H1 (cell line): ENCODE results near the gene SECISBP2. TPM values are rescaled to one million over a fixed set of nuclear protein-coding genes. Genes with fewer than 3 reads are reported as not detected.

Experiments used
- BRCA1 ChIP-seq: IDR thresholded peaks from 2 replicates; pipeline ENCODE4 v1.6.1; 2012; ENCODE audit warnings: low read depth, low read length, improper control_type of control experiment
- polyA plus RNA-seq, 7 experiments: library from polyadenylated mRNA; depleted of rRNA in 3 of 7; stranded (reverse) in 5 of 7; unstranded in 2 of 7; fragments of >200 nt in 5 of 7; fragments of 200-250 nt in 2 of 7; gene quantifications; 1 replicate in 5 of 7; 2 replicates in 1 of 7; 4 replicates in 1 of 7; pipeline versions ENCODE4 v1.2.1 to v1.2.3, GENCODE V29; 2011 to 2013; ENCODE audit warnings: missing spikeins in 2 of 7, mixed read lengths in 2 of 7
- total RNA-seq: library from RNA; stranded (reverse); fragmentation: NEBNext Ultra II Directional; extraction: Animal tissue kit (Norgen Biotek cat#: 25700); gene quantifications from 2 replicates; pipeline ENCODE4 v1.2.1, GENCODE V29; 2021
- TF ChIP-seq, protein P1 (sequence below): fragments of 300-600 bp; sonication (generic); IDR thresholded peaks from 2 replicates; pipeline ENCODE4 v1.7.1; 2012; ENCODE audit warnings: low read length, moderate library complexity, mild to moderate bottlenecking, inconsistent platforms; ENCODE audit not compliant: insufficient replicate concordance

The SECISBP2 gene
- total and polyA plus RNA-seq, 2 of the 8 experiments (the other 6 are each of a cell fraction or from before 2014, with no cell fraction given) = 39.0 to 61.7 TPM

DNA sequence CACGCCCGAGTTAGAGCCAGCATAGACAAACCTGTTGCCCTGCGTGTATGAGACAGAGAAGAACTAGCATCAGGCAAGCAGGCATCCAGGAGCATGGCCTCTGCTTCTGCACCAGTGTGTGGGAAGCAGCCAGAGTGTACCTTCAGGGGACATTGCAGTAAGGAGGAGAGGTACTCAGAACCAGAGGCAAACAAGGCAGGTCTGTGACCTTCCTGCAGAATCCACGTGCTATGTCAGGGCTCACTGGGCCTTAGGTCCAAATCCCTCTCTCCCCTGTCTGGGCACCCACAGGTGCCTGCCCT, 63.0 kb downstream of the SECISBP2 start (continued):
- TF ChIP-seq, protein P1, sequence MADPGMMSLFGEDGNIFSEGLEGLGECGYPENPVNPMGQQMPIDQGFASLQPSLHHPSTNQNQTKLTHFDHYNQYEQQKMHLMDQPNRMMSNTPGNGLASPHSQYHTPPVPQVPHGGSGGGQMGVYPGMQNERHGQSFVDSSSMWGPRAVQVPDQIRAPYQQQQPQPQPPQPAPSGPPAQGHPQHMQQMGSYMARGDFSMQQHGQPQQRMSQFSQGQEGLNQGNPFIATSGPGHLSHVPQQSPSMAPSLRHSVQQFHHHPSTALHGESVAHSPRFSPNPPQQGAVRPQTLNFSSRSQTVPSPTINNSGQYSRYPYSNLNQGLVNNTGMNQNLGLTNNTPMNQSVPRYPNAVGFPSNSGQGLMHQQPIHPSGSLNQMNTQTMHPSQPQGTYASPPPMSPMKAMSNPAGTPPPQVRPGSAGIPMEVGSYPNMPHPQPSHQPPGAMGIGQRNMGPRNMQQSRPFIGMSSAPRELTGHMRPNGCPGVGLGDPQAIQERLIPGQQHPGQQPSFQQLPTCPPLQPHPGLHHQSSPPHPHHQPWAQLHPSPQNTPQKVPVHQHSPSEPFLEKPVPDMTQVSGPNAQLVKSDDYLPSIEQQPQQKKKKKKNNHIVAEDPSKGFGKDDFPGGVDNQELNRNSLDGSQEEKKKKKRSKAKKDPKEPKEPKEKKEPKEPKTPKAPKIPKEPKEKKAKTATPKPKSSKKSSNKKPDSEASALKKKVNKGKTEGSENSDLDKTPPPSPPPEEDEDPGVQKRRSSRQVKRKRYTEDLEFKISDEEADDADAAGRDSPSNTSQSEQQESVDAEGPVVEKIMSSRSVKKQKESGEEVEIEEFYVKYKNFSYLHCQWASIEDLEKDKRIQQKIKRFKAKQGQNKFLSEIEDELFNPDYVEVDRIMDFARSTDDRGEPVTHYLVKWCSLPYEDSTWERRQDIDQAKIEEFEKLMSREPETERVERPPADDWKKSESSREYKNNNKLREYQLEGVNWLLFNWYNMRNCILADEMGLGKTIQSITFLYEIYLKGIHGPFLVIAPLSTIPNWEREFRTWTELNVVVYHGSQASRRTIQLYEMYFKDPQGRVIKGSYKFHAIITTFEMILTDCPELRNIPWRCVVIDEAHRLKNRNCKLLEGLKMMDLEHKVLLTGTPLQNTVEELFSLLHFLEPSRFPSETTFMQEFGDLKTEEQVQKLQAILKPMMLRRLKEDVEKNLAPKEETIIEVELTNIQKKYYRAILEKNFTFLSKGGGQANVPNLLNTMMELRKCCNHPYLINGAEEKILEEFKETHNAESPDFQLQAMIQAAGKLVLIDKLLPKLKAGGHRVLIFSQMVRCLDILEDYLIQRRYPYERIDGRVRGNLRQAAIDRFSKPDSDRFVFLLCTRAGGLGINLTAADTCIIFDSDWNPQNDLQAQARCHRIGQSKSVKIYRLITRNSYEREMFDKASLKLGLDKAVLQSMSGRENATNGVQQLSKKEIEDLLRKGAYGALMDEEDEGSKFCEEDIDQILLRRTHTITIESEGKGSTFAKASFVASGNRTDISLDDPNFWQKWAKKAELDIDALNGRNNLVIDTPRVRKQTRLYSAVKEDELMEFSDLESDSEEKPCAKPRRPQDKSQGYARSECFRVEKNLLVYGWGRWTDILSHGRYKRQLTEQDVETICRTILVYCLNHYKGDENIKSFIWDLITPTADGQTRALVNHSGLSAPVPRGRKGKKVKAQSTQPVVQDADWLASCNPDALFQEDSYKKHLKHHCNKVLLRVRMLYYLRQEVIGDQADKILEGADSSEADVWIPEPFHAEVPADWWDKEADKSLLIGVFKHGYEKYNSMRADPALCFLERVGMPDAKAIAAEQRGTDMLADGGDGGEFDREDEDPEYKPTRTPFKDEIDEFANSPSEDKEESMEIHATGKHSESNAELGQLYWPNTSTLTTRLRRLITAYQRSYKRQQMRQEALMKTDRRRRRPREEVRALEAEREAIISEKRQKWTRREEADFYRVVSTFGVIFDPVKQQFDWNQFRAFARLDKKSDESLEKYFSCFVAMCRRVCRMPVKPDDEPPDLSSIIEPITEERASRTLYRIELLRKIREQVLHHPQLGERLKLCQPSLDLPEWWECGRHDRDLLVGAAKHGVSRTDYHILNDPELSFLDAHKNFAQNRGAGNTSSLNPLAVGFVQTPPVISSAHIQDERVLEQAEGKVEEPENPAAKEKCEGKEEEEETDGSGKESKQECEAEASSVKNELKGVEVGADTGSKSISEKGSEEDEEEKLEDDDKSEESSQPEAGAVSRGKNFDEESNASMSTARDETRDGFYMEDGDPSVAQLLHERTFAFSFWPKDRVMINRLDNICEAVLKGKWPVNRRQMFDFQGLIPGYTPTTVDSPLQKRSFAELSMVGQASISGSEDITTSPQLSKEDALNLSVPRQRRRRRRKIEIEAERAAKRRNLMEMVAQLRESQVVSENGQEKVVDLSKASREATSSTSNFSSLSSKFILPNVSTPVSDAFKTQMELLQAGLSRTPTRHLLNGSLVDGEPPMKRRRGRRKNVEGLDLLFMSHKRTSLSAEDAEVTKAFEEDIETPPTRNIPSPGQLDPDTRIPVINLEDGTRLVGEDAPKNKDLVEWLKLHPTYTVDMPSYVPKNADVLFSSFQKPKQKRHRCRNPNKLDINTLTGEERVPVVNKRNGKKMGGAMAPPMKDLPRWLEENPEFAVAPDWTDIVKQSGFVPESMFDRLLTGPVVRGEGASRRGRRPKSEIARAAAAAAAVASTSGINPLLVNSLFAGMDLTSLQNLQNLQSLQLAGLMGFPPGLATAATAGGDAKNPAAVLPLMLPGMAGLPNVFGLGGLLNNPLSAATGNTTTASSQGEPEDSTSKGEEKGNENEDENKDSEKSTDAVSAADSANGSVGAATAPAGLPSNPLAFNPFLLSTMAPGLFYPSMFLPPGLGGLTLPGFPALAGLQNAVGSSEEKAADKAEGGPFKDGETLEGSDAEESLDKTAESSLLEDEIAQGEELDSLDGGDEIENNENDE = no peak
- no peak for TF ChIP-seq BRCA1
